HG03103 (cell line): ENCODE measurements around the gene UBALD1.
"Not testable (repeated sequence)": the region's sequence is repeated elsewhere in the genome, so short reads cannot be mapped to it uniquely, and the experiment has no call there.

ENCODE experiments used
- ATAC-seq: cut with Tn5 transposase; IDR thresholded peaks from one replicate; pipeline ENCODE4 v1.9.1; 2021; ENCODE audit warnings: low read depth; ENCODE audit not compliant: unreplicated experiment

Gene UBALD1

DNA sequence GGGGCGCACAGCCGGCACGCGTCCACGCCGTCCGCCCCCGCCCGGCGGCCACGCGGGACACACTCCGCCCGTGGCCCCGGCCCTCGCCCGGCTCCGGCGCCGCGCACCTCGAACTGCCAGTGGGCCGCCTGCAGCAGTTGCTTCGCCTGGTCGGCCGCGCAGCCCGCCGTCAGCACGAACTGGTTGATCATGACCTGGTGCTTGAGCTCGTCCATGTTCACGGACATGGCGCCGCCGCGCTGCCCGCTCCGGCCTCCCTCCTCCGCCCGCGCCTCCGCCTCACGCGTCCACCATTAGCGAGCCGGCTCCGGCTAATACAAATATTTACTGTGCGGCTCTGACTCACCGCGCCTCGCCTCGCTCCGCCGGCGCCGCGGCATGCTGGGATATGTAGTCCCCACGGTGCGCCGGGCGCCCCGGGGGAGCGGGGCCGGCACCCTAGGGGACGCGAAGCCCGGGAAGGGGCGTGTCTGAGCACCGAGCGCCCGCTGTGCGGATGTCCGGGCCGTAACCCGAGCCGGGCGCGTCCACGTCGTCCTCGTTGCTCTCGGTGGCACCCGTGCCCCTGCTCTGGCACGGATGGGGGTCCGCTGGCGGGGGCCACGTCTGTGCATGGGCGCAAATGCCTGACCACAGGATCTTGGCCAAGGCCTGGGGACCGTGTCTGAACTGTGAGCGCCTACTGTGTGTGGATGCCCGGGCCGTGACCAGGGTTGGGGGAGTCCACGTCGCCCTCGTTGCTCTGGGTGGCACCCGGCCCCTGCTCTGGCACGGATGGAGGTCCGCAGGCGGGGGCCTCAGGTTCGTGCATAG lies at the start of gene UBALD1:
Gene UBALD1, minus strand, starts transcription at position 318 of the 813 bp plus-strand sequence. Its CDS starts 91 bp downstream, at position 227.
- peak; percentile 42 for ATAC-seq

DNA sequence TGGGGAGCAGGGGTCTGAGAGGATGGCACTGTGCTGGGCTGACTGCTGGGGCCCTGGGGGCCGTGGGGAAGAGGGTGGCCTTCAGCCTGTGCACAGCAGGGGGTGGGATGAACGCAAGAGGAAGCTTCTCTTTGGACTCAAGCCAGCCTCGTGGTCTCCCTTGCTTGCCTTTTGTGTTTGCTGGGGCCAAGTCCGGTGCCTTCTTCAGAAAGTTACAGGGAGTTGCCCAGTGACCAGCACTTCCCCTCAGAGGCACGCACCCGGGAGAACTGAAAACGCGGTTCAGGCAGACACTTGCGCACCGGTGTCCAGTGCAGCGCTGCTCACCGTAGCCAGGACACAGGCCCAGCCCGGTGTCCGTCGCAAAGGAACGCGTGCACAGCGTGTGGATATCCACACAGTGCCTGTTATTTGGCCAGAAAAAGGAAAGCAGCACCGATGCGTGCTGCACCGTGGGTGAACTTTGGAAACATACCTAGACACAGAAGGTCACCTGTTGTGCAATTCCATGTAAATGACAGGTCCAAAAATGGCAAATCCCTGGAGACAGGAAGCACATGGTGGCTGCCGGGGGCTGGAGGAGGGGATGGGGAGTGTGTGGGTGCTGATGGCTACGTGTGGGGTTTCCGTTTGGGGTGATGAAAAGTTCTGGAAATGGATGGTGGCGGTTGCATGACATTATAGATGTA lies 49.2 kb upstream of the UBALD1 start:
- ATAC-seq, result no peak

DNA sequence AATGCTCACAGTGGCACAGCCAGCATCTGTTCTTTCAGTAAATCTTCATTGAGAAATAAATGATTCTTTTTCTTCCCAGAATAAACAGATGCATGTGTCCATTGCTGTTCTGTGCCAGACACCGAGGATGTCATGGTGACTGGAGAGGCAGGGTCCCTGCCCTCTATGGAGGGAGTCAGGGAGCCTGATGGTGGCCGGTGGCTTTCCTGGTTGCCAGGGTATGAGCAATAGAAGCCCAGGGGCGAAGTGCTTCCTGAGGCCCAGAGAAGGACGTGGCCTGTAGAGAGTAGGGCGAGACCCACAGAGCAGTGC lies 48.7 kb upstream of the UBALD1 start:
- ATAC-seq, result no peak

- no peak for ATAC-seq
These were observed 47.0 kb upstream of the UBALD1 start for GRCh38 chr16:4661661-4662060.

DNA sequence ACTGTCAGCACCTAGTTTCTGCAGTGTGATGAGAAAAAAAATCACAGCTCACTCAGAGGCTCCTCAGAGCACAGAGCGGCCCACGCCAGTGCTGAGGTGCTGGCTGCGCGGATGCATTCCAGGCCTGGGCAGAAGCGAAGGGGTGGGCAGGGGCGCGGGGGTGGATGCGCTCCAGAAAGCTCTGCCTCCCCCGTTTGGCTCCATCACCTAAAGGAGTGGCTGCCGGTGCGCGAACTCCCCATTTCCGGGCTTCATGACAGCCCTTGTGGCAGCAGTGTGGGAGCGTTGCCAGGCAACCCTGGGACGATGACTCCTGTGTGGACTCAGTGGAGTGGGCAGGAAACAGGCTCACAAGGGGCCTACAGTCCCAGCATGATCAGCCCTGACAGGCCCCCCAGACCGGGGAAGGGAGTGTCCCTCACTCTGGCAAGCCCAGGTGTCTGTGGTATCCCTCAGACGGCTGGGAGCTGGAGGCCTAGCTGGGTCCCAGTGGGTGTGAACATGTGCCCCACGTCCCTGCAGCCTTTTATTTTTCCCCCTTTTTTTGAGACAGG lies 45.8 kb upstream of the UBALD1 start:
- ATAC-seq, result no peak

GRCh38 chr16:4659363-4660353 lies 45.0 kb upstream of the UBALD1 start:
- ATAC-seq, result no peak

DNA sequence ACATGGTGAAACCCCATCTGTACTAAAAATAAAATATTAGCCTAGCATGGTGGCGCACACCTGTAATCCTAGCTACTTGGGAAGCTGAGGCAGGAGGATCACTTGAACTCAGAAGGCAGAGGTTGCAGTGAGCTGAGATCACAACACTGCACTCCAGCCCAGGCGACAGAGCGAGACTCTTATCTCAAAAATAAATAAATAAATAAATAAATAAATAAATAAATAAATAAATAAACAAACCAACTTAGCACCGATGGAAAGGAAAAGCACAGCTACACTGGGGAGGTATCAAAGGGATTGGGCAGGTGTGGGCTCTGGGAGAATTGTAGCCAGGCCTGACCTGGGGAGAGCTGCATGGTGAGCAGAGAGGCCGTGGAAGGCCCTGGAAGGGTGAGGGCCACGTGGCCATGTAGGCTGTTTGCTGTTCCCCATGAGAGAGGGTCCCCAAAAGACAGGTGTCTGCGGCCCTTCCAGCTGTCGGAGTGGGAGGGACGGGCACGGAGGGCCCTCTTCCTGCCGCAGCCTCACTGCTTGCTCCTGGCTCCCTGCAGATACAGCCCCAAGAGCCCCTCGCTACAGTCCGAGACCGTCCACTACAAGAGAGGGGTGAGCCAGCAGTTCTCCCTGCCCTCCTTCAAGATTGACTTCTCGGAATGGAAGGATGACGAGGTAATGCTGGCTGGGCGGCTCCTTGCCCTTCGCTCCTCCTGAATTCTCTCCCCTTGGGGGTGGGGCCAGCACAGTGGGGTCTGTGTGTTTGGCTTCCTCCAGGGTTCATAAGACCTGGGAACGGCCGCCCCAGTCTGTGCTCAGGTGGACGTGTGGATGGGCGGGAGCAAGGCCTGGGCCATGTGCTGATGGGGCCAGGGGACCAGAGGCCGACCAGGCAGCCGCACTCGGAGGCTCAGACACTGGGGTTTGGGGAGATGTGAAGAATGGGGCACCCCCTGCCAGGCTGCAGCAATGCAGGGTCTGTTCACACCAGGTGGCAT lies 42.3 kb upstream of the UBALD1 start:
- no peak for ATAC-seq

DNA sequence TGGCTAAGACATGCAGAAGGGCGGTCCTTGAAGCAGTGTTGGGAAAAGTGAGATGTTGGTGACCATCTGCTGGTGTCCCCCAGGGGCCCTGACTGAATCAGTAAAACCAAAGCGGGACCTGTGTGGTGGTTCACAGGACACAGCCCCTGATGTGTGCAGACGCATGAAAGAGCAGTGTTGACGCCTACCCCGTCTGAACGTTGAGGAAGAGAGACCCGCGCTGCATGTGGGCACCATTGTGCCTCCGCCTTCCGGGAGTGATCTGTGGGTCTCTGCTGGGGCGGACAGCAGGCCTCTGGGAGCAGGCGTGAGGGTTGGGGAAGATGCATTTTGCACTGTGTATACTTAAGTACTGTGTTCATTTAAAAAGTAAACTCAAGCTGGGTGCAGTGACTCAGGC lies 41.5 kb upstream of the UBALD1 start:
- ATAC-seq, result no peak

DNA sequence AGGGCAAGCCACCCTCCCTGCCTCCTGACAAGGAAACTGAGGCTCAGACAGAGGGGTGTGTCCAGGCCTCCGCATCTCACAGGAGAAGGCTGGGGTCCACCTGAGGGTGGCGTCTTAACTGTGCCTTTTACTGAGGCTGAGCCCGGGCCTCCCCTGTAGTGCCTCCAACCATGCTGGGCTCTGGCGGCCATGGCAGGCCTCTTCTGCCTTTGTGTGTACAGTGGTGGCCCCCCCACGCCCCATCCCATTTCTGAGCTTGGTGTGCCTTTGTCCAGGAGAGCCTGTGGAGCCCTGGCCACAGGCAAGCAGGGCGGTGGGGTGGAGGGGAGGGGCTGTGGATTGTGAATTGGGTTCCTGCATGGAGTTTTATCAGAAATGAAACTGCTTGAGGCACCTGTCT lies 41.1 kb upstream of the UBALD1 start:
- ATAC-seq, result no peak

DNA sequence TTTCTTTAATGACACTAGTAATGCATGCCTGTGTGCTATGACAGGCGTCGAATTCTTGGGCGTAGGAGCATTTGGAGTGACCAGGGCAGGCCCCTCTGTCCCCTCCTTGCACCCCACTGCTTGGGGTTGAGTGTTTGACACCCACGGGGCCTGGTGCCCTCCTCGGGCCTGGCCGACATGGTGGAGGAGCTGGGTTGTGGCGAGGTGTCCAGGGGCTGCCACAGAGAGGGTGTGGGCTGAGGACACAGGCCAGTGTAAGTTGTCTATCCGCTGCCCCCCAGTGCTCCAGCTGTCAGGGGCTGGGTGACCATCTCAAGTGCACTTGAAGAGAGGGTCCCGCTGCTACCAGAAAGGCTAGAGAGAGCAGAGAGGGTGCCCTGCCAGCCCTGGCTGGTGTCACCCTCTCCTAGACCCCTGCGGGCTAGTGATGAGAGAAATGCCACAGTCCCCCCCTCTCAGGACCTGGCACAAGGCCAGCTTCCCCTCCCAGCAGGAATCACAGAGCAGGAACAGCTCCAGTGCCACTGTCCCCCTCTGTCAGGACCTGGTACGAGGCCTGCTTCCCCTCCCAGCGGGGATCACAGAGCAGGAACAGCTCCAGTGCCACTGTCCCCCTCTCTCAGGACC lies 40.4 kb upstream of the UBALD1 start:
- no peak for ATAC-seq

- no peak for ATAC-seq
These were observed 39.6 kb upstream of the UBALD1 start for GRCh38 chr16:4654011-4654963.

DNA sequence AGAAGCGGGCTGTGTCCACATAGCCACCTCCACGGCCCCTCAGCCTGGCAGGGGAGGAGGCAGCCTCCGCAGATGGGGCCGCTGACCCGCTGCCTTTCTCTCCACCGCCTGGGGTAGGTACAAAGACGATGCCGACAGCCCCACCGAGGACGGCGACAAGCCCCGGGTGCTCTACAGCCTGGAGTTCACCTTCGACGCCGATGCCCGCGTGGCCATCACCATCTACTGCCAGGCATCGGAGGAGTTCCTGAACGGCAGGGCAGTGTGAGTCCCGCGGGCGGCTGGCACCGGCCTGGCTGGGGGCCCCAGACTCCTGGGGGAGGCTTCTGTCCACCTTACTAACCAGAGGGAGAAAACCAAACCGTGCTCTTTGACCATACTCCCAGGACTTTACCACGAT lies 37.9 kb upstream of the UBALD1 start:
- ATAC-seq, result no peak

DNA sequence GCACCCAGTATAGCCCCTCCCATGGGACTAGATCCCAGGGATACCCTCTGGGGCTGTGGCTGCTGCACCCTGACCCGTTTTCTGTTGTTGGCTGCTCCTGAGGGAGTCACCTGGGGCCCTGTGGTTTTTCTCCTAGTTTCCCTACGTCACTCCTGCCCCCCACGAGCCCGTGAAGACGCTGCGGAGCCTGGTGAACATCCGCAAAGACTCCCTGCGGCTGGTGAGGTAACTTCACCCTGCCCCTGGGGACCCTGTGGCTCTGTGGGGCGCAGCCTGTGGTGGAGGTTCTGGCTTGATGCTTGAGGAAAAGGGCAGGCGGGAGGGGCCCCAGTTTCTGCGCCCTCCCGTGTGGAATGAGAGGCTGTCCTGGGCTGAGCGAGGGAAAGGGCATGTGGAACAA lies 37.1 kb upstream of the UBALD1 start:
- no peak for ATAC-seq

- ATAC-seq, result not testable (repeated sequence)
These were observed 35.9 kb upstream of the UBALD1 start for GRCh38 chr16:4650443-4651074.

- no peak for ATAC-seq
These were observed 35.2 kb upstream of the UBALD1 start for GRCh38 chr16:4649744-4650442.

DNA sequence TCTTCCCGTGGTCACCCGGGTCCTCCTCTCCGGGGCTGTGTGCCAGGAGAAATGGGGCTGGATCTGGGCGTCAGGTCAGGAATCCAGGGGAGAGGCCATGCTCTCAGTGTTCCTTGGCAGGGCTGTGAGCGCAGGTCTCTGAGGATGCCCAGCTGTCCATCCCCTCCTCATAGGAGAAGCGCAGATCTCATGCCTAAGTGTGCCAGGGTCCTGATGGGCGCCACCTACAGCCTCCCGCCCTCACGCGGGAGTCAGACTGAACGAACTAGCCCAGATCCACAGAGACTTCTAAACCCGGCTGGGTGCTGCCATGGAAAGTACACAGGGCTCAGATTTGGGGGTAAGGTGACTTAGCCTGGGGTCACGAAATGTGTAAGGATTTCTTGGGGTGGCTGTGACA lies 34.2 kb upstream of the UBALD1 start:
- no peak for ATAC-seq

GRCh38 chr16:4647644-4647980 lies 32.9 kb upstream of the UBALD1 start:
- ATAC-seq, result no peak
